Neutrophil (primary cell): ENCODE measurements around the gene ZNF536.

ENCODE experiments used
- H3K27ac ChIP-seq: fragments of 200-600 bp; sonication (generic); 2 replicates; pipeline ENCODE4 v1.5.1; 2016; ENCODE audit warnings: mild to moderate bottlenecking, moderate library complexity
- H3K27me3 ChIP-seq: fragments of 200-600 bp; sonication (generic); 2 replicates; pipeline ENCODE4 v1.6.0; 2016; ENCODE audit warnings: mild to moderate bottlenecking
- H3K36me3 ChIP-seq: fragments of 200-600 bp; sonication (generic); 2 replicates; pipeline ENCODE4 v1.5.1; 2017
- H3K4me1 ChIP-seq, 2 experiments: fragments of 200-600 bp in 1 of 2; sonication (generic) in 1 of 2; 1 replicate in 1 of 2; 2 replicates in 1 of 2; pipeline versions ENCODE4 v1.5.1 to v1.6.1; 2013 to 2016; ENCODE audit warnings: low read depth in 1 of 2, low read length in 1 of 2, mild to moderate bottlenecking in 1 of 2, moderate library complexity in 1 of 2; ENCODE audit not compliant: control insufficient read depth in 1 of 2, insufficient read depth in 1 of 2
- H3K4me3 ChIP-seq, 2 experiments: fragments of 200-600 bp in 1 of 2; sonication (generic) in 1 of 2; 1 replicate in 1 of 2; 2 replicates in 1 of 2; pipeline ENCODE4 v1.5.1; 2013 to 2016; ENCODE audit warnings: low read depth in 1 of 2, low read length in 1 of 2, mild to moderate bottlenecking in 1 of 2, moderate library complexity in 1 of 2
- H3K9me3 ChIP-seq: fragments of 200-600 bp; sonication (generic); 2 replicates; pipeline ENCODE4 v1.5.1; 2016
- TF ChIP-seq, protein P1 (sequence below): fragments of 200-600 bp; sonication (generic); IDR thresholded peaks from 2 replicates; pipeline ENCODE4 v1.5.1; 2016; ENCODE audit warnings: antibody characterized with exemption

ZNF536 gene

DNA sequence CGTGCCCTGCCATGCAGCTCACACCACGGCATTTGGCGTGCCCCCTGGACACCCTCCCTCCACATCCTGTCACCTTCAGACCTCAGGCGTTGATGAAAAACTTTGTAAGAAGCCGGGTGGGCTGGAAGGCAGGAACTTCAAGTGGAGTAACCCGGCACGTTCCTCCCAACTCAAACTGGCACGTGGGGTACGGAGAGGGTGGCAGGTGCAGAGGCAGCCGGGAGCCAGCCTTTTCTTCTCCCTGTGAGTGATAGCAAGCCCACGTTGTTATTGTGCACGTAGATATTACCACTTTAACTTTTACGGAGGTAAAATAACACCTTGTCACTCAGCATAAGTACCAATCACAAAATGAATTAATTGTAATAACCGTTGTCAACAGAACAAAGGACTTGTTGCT, 198.0 kb downstream of the ZNF536 start:
- Histone ChIP-seq H3K9me3 (no peaks in the 10 kb centered on the region), H3K27ac (no peak overlapping the region), H3K36me3 (no peaks in the 10 kb centered on the region), H3K4me3 (no peak overlapping the region), H3K27me3 (no peaks in the 10 kb centered on the region), H3K4me1 (no peaks in the 10 kb centered on the region)
- TF ChIP-seq, protein P1, sequence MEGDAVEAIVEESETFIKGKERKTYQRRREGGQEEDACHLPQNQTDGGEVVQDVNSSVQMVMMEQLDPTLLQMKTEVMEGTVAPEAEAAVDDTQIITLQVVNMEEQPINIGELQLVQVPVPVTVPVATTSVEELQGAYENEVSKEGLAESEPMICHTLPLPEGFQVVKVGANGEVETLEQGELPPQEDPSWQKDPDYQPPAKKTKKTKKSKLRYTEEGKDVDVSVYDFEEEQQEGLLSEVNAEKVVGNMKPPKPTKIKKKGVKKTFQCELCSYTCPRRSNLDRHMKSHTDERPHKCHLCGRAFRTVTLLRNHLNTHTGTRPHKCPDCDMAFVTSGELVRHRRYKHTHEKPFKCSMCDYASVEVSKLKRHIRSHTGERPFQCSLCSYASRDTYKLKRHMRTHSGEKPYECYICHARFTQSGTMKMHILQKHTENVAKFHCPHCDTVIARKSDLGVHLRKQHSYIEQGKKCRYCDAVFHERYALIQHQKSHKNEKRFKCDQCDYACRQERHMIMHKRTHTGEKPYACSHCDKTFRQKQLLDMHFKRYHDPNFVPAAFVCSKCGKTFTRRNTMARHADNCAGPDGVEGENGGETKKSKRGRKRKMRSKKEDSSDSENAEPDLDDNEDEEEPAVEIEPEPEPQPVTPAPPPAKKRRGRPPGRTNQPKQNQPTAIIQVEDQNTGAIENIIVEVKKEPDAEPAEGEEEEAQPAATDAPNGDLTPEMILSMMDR, result no peak

GRCh38 chr19:30577551-30578105, 205.4 kb downstream of the ZNF536 start:
- Histone ChIP-seq H3K27ac (no peak overlapping the region), H3K4me1 (no peaks in the 10 kb centered on the region), H3K27me3 (no peaks in the 10 kb centered on the region), H3K4me3 (no peak overlapping the region), H3K36me3 (no peaks in the 10 kb centered on the region), H3K9me3 (no peaks in the 10 kb centered on the region)
- TF ChIP-seq, protein P1, result no peak

DNA sequence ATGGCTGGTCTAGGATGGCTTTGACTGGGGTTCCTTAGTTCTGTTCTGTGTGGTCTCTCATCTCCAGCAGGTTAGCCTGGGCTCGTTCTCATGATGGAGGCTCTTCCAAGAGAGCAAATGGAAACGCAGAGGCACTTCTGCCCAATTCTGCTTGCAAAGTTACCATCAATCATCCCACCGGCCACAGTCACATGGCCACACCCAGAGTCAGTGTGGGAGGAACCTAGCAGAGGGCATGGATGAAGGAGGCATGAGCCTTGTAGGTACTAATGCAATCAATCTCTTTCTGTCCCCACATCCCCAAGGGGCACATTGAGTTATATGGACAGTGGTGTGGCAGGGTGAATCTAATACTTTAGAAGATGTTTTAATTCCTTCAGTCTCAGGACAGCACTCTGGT, 207.2 kb downstream of the ZNF536 start:
- Histone ChIP-seq H3K36me3 (no peaks in the 10 kb centered on the region), H3K4me1 (no peaks in the 10 kb centered on the region), H3K4me3 (no peak overlapping the region), H3K27ac (no peak overlapping the region), H3K9me3 (no peaks in the 10 kb centered on the region), H3K27me3 (peaks cover 4% of the 10 kb centered on the region)
- TF ChIP-seq, protein P1, result no peak

- Histone ChIP-seq H3K36me3 (no peaks in the 10 kb centered on the region), H3K27me3 (peaks cover 4% of the 10 kb centered on the region), H3K9me3 (no peaks in the 10 kb centered on the region), H3K4me1 (no peaks in the 10 kb centered on the region), H3K4me3 (no peak overlapping the region), H3K27ac (no peak overlapping the region)
- TF ChIP-seq, protein P1, result no peak
Observed at GRCh38 chr19:30580673-30581072, 208.5 kb downstream of the ZNF536 start.

DNA sequence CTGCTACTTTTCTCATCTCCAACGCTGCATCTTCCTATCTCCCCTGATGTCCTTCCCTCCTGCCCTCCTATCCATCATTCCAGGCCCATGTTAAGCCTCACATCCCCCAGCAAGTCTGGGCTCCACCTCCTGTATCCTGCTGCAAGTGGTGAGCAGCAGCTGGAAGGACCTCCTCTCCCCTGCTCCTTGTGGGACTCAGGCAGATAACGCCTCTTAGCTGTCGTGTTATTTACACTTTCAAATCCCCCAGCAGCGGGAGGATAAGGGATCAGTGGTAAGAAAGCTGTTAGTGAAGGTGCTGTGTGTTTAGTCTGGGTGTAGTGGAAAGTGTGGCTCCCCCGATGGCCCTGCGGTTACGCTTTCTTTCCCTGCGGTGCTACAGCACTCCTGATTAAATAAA, 211.9 kb downstream of the ZNF536 start:
- Histone ChIP-seq H3K4me1 (no peaks in the 10 kb centered on the region), H3K27me3 (peaks cover 4% of the 10 kb centered on the region), H3K4me3 (no peak overlapping the region), H3K9me3 (no peaks in the 10 kb centered on the region), H3K36me3 (no peaks in the 10 kb centered on the region), H3K27ac (no peak overlapping the region)
- TF ChIP-seq, protein P1, result no peak

- H3K4me1 ChIP-seq, result no peaks in the 10 kb centered on the region
- H3K4me3 ChIP-seq, result no peak overlapping the region
- H3K27ac ChIP-seq, result no peak overlapping the region
Observed at GRCh38 chr19:30587869-30588268, 215.7 kb downstream of the ZNF536 start.

More at GRCh38 chr19:30587869-30588268, 215.7 kb downstream of the ZNF536 start:
- H3K27me3 ChIP-seq, result peaks cover 4% of the 10 kb centered on the region
- TF ChIP-seq, protein P1, result no peak
- no peaks in the 10 kb centered on the region for H3K9me3 ChIP-seq
- H3K36me3 ChIP-seq, result no peaks in the 10 kb centered on the region
